Astrocyte of the spinal cord (primary cell): ENCODE results near the gene DMRTB1.

Source experiments
- DNase-seq: peaks from one replicate; pipeline ENCODE4 v3.0.0; 2011; ENCODE audit warnings: low read depth, low spot score
- H3K4me3 ChIP-seq: 2 replicates; pipeline ENCODE4 v1.5.1; 2011; ENCODE audit warnings: low read depth, mild to moderate bottlenecking, low read length, moderate library complexity
- CTCF ChIP-seq: IDR thresholded peaks from 2 replicates; pipeline ENCODE4 v1.5.1; 2012; ENCODE audit warnings: low read depth, mild to moderate bottlenecking, low read length, inconsistent platforms
- in situ Hi-C: cut with HindIII; loops from 2 replicates; pipeline ENCODE4 v1.10.0; 2017; ENCODE audit warnings: low sequenced_read_pairs

DMRTB1 gene

GRCh38 chr1:53477651-53478501 lies 18.7 kb downstream of the DMRTB1 start:
- in situ Hi-C loops: no loop called here
- no peak overlapping the region for H3K4me3 ChIP-seq
- DNase-seq: no peak
- TF ChIP-seq CTCF: no peak

GRCh38 chr1:53478502-53478818 lies 19.3 kb downstream of the DMRTB1 start:
- no peak overlapping the region for H3K4me3 ChIP-seq
- TF ChIP-seq CTCF: no peak
- in situ Hi-C loops: no loop called here
- DNase-seq: no peak

- in situ Hi-C loops: no loop called here
- no peak overlapping the region for H3K4me3 ChIP-seq
- TF ChIP-seq CTCF: no peak
- no peak for DNase-seq
Measured at GRCh38 chr1:53480678-53481077, 21.5 kb downstream of the DMRTB1 start.

- in situ Hi-C loops: no loop called here
- no peak for DNase-seq
- no peak overlapping the region for H3K4me3 ChIP-seq
- no peak for TF ChIP-seq CTCF
Measured at GRCh38 chr1:53481456-53481855, 22.3 kb downstream of the DMRTB1 start.

- in situ Hi-C loops: no loop called here
- no peak for TF ChIP-seq CTCF
- DNase-seq: no peak
- no peak overlapping the region for H3K4me3 ChIP-seq
Measured at GRCh38 chr1:53482441-53483153, 23.4 kb downstream of the DMRTB1 start.

- H3K4me3 ChIP-seq: no peak overlapping the region
- in situ Hi-C loops: no loop called here
- no peak for DNase-seq
- no peak for TF ChIP-seq CTCF
Measured at GRCh38 chr1:53483170-53483569, 24.0 kb downstream of the DMRTB1 start.
